NCI-H1417 (cell line): ENCODE measurements around the gene FOXO3B.
"Not testable (repeated sequence)": the region's sequence is repeated elsewhere in the genome, so short reads cannot be mapped to it uniquely, and the experiment has no call there.

Source experiments
- DNase-seq, 3 experiments: peaks; one replicate each; lab custom pipeline; 2025; lab: John Stamatoyannopoulos, UW

The FOXO3B gene

DNA sequence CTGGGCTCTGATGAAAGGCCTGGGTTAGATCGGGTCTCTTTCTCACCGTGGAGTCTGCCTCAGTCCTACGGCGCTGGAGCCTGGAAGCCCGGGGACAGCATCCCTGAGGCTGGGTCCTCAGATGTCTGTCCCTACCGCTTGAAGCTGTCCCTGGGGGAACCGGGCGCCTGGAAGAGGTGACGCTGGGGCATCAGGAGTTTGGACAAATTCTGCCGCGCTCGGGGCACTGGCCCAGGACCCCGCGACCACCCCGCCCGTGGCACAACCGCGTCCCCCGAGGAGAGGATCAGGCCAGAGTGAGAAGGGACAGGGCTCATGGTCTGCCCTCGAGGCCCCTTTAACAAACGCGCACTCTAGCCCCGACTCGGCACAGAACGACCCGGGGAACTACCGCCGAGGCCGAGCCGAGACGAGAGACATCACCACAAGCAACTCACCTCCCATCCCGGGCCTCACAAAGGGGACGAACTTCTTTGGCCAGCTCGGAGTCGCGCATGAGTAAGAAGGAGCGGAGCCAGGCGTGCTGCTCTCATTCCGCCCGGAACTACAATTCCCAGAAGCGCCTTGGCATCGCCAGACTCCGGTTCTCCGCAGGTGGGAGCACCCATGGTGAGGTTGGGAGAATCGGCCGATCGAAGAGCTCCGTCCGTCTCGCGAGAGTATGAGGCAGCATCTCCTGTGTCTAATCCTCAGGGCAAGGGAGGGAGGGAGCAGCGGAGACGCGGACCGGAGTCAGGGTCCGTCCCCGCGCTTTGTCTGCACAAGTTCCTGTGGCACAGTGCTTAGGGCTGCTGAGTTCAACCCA is at the start of gene FOXO3B:
TSS of gene FOXO3B (minus strand) at position 548 of the 805 bp plus-strand sequence. CDS start 663 bp downstream, outside the sequence.
- DNase-seq: peak; percentile 22 to 65 (median 43)

GRCh38 chr17:18723509-18723908 is 41.4 kb upstream of the FOXO3B start:
- DNase-seq: not testable (repeated sequence)

DNA sequence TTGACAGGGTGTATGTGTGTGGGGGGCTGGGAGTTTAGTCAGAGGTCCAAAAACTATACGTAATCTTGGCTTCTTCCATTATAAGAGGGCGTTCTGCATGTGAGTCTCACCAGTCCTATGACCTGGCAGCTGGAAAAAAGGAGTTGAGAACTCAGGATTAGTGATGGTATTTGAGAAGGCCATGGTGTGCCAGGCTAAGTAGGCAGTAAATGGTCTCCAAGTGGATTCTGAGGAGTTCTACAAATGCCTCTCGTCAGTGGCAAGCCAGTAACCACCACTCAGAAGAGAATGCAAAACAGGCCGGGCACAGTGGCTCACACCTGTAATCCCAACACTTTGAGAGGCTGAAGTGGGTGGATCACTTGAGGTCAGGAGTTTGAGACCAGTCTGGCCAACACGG is 40.5 kb upstream of the FOXO3B start:
- not testable (repeated sequence) for DNase-seq

DNA sequence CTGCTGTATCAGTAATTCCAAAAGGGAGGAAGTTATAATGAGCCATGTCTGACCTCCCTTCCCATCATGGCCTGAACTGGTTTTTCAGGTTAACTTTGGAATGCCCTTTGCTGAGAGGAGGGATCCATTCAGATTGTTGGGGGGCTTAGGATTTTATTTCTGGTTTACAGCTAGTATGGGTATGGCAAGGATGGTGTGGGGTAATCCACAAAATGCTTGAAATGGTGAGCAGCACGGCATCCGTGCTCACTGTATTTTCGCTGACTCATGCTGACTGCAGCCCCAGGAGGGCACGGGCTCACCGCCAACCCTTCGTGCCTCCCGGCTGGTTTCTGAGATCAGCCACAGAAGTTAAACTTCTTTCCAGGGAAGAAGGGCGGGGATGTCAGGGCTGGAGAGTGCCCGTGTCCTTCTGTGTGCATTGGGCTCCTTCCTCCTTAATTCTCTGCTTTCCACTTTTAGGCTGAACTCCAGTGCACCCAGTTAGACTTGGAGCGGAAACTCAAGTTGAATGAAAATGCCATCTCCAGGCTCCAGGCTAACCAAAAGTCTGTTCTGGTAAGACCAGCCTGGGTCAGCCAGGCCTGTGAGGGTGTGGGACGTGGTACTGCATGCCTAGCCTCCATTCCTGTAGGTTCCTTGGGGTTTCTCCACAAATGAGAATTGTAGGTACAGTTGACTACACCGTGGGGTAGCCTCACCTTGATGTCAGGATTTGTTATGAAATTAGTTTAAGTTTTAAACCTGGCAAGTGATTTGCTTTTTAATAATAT is 39.8 kb upstream of the FOXO3B start:
- not testable (repeated sequence) for DNase-seq

DNA sequence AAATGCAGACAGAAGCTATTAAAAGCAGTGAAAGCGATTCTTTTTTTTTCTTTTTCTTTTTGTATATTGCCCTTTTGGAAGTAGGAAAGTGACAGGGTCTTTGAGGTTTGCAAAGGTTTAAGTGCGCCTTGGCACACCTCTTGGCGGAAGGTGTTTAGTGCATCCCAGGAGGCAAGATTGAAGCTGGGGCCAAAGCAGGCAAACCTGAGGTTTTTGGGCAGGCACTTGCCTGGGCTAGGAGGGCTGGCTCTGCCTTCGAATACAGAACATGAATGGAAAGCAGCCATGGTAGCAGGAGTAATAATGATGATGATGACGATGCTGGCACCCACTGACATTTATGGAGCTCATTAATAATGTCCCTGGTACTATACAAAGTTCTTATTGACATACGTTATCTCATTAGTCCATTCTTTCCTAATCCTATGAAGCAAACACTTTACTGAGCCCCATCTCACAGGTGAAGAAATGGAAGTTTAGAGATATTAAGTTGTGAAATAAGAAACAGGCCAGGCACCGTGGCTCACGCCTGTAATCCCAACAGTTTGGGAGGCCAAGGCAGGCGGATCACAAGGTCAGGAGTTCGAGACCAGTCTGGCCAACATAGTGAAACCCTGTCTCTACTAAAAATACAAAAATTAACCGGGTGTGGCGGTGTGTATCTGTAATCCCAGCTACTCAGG is 37.5 kb upstream of the FOXO3B start:
- DNase-seq: not testable (repeated sequence)

DNA sequence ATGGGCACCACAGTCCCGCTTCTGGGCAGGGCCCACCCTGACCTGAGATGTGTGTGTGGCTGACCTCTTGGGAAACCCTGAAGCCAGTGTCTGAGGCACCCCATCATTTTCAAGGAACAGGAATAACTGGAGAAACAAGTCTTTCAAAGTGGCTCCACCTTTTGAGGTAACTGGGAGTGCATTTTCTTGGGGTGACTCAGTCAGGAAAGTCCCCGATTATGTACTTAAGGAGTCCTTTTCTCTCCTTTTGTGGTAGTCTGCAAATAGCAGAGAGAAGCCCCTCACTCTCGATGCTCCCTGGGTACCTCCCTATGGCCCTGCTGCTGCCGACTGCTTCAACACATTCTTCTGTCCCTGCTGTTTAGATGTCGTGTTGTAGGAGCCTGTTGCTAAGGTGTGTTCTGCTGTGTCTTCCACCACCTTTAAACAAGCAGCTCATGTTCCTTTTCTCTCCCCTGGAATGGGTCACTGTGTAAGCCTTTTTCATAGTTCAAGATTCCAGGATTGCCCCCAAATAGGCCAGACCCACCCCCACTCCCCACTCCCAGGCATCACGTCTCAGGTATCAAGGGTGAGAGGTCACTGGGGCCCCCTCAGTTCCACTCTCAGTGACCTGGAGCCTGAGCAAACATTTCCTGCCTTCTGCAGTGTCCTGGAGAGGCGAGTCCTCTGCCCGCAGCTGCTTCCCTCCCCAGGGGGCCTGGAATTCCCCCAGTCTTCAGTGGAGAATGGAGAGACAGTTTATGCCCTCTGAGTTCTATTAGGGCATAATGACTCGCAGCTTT is 36.7 kb upstream of the FOXO3B start:
- DNase-seq: peak in 2 of 3 experiments; percentile 44 to 63

- DNase-seq: peak; percentile 14 to 47 (median 15)
These were observed 30.4 kb upstream of the FOXO3B start for GRCh38 chr17:18712354-18712999.

DNA sequence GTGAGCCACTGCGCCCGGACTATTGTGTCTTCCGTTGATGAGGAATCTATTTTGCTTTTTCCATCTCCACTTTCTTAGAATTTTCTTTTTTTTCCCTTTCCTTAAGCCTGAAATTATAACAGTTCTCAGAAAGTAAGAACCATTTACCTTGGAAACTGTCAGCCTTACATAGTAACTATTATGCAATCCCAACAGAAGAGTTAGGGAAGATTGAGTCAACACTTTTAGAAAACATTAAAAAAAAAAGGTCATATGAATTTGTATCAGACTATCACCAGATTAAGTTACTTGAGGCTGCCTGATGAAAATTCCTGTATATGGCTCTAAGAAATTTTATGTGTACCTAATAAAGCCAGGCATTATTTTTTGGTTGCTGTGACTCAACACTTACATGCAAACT is 26.1 kb upstream of the FOXO3B start:
- DNase-seq: not testable (repeated sequence)

- not testable (repeated sequence) for DNase-seq
These were observed 23.8 kb upstream of the FOXO3B start for GRCh38 chr17:18705955-18706354.

GRCh38 chr17:18698473-18699103 is 16.5 kb upstream of the FOXO3B start:
- DNase-seq: not testable (repeated sequence)

DNA sequence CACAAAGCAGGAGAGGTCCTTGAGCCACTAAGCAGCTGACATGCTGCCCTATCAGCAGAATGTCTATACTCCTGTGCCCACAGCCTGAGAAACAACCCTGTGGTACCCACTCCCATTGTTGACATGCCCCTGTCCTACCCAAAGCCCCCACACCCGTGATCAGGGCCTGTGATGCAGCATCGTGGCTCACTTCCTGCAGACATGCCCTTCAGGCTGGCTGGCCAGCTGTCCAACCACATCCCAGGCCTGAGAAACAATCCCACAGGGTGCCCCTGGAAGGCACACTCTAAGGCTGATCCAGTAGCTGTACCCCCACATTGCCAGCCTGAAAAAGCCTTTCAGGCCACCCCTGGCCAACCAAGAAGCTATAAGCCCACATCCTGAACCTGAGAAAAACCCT is 13.0 kb upstream of the FOXO3B start:
- DNase-seq: not testable (repeated sequence)

DNA sequence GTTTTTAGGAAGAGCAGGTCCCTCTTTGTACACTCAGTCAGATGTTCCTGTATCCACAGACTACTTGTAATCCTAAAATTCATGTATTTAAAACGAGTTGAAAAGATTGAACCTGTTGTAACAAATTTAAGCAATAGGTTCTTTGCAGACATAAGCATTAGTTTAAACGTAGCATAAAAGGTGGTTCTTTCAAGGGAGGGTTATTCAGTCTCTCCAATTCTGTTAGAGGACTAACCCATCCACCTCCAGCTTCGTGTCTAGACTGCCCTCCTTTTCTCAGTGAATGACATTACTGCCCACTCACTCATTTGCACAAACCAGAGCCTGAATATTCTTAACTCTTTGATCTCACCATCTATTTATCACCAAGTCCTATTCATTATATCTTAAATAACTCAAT is 554 bp upstream of the FOXO3B start:
- peak in 1 of 3 experiments; percentile 2 for DNase-seq

- DNase-seq: not testable (repeated sequence)
These were observed 4.7 kb downstream of the FOXO3B start for GRCh38 chr17:18677381-18677780.

DNA sequence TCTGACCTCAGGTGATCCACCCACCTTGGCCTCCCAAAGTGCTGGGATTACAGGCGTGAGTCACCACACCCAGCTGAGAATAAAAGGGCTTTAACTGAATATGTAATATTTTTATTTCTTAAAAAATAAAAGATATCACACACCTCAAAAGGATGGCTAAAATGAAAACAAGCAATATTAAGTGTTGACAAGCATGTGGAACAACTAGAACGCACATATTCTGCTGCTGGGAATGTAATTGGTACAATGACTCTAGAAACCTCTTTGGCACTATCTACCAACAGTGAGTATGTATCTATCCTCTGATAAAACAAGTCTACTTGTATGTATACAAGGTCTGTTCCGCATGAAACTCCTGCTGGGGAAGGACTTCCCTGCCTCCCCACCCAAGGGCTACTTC is 5.2 kb downstream of the FOXO3B start:
- not testable (repeated sequence) for DNase-seq

DNA sequence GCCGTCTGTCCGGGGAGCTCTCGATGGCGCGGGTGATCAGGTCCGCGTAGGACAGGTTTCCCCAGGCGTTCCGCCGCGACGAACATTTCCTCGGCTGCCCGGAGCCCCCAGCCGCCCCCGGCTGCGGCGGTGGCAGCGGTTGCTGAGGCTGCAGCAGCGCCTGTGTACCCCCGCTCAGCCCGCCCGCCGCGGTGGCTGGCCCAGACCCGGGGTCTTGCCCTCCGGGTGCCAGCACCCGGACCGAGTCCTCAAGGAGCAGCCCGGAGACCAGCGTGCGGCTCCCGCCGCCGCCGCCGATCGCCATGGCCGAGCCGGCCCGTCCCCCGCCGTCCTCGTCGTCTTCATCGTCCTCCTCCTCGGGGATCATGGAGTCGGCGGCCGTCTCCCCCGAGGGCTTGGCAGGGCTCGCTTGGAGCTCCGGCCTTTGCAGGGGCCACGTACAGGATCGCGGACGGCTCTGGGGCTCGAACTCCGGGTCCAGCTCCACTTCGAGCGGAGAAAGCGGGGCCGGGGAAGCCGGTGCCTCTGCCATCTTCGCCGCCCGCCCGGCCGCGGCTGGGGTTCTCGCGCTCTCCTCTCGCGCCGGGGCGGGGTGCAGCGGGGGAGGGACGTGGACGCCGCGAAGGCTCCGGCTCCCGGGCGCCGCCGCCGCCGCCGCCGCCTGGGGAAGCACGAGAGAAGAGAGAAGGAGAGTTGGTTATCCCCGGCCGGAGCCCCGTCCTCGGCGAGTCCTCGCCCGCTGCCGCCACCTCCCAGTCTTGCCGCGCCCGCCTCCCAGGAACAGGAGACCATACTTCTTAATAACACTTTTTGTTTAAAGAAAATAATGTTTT is 9.5 kb downstream of the FOXO3B start:
- DNase-seq: not testable (repeated sequence)

- DNase-seq: not testable (repeated sequence)
These were observed 13.5 kb downstream of the FOXO3B start for GRCh38 chr17:18668625-18669024.

DNA sequence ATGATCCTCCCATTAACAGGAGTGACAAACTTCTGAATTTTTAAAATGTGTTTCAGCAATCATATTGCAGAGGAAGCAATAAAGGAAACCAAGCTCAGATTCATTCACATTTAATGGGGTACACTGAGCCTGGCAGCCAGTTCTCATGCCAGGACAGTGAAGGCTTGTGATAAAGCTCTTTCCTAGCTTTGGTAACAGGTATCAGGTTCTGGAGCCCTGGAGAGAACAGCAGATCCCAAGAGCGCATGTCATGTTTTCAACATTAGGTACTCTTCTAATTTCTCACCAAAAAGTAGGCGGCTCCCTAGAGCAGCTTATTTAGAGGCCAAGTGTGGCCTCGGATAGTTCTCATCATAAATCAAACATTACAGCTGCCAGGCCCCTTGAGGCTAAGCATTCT is 14.6 kb downstream of the FOXO3B start:
- DNase-seq: not testable (repeated sequence)

DNA sequence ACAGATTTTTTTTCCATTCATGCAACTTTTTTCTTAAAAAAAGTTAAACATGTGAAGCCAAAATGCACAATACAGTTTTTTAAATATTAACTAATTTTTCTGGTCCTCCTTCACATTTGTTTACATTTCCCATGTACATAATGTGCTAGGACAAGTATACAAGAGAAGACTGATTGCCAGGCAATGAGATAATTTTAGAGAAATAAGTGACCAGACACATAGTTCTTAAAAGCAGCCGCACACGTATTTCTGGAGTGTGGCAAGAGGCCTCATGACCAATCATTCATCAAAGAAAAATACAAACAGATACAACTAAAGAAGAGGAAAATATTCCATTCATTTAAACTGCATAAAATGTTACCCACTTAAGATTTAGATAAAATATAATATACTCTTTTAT is 15.8 kb downstream of the FOXO3B start:
- not testable (repeated sequence) for DNase-seq

GRCh38 chr17:18661924-18662624 is 20.0 kb downstream of the FOXO3B start:
- not testable (repeated sequence) for DNase-seq
